ENCODE measurements around the gene TRAT1. TPM values are rescaled to one million over a fixed set of nuclear protein-coding genes. Genes with fewer than 3 reads are reported as not detected.

The TRAT1 gene
- total RNA-seq, 2 donors from 2014 or later = 0.90 TPM; not detected in 1

GRCh38 chr3:108835101-108835500 lies 12.5 kb downstream of the TRAT1 start:
- no peaks in the 10 kb centered on the region for H3K36me3 ChIP-seq
- H3K27ac ChIP-seq = no peak overlapping the region
- no peak for TF ChIP-seq CTCF (IDR thresholded peaks at IDR 0.05)
- no peaks in the 10 kb centered on the region for H3K27me3 ChIP-seq
- no peaks in the 10 kb centered on the region for H3K9me3 ChIP-seq
- no peak for DNase-seq (ENCODE audit: low spot score)
- H3K4me3 ChIP-seq = no peak overlapping the region
- H3K4me1 ChIP-seq = no peaks in the 10 kb centered on the region

GRCh38 chr3:108838436-108838835 lies 15.8 kb downstream of the TRAT1 start:
- Histone ChIP-seq H3K27ac (no peak overlapping the region), H3K36me3 (no peaks in the 10 kb centered on the region), H3K9me3 (no peaks in the 10 kb centered on the region), H3K27me3 (no peaks in the 10 kb centered on the region), H3K4me1 (no peaks in the 10 kb centered on the region), H3K4me3 (no peak overlapping the region)
- no peak for DNase-seq (ENCODE audit: low spot score)
- TF ChIP-seq CTCF (IDR thresholded peaks at IDR 0.05) = no peak

- no peaks in the 10 kb centered on the region for H3K36me3 ChIP-seq
- no peaks in the 10 kb centered on the region for H3K27me3 ChIP-seq
- H3K9me3 ChIP-seq = no peaks in the 10 kb centered on the region
- DNase-seq (ENCODE audit: low spot score) = no peak
- H3K4me1 ChIP-seq = no peaks in the 10 kb centered on the region
- no peak overlapping the region for H3K27ac ChIP-seq
- no peak for TF ChIP-seq CTCF (IDR thresholded peaks at IDR 0.05)
- H3K4me3 ChIP-seq = no peak overlapping the region
Measured at GRCh38 chr3:108845709-108846293, 23.2 kb downstream of the TRAT1 start.

GRCh38 chr3:108847187-108847586 lies 24.6 kb downstream of the TRAT1 start:
- Histone ChIP-seq H3K4me3 (no peak overlapping the region), H3K9me3 (no peaks in the 10 kb centered on the region), H3K27me3 (no peaks in the 10 kb centered on the region), H3K4me1 (no peaks in the 10 kb centered on the region), H3K27ac (no peak overlapping the region), H3K36me3 (no peaks in the 10 kb centered on the region)
- DNase-seq (ENCODE audit: low spot score) = no peak
- no peak for TF ChIP-seq CTCF (IDR thresholded peaks at IDR 0.05)

DNA sequence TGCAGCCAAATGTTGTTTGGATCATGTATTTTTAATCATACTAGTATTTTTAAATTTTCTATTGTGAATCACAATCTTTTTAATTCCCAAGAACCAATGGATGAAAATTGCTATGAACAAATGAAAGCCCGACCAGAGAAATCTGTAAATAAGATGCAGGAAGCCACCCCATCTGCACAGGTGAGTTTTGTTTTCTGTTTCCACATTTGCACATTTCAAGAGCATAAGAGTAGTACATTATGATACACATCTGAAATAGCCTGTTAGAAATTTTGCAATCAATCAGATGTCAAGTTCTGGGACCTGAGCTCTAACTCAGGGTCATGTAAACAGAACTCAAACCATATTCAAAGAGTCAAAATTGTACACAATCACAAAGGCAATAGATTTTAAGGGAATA lies 26.5 kb downstream of the TRAT1 start:
- DNase-seq (ENCODE audit: low spot score) = no peak
- no peak for TF ChIP-seq CTCF (IDR thresholded peaks at IDR 0.05)
- Histone ChIP-seq H3K36me3 (no peaks in the 10 kb centered on the region), H3K27me3 (no peaks in the 10 kb centered on the region), H3K4me3 (no peak overlapping the region), H3K4me1 (no peaks in the 10 kb centered on the region), H3K27ac (no peak overlapping the region), H3K9me3 (no peaks in the 10 kb centered on the region)

DNA sequence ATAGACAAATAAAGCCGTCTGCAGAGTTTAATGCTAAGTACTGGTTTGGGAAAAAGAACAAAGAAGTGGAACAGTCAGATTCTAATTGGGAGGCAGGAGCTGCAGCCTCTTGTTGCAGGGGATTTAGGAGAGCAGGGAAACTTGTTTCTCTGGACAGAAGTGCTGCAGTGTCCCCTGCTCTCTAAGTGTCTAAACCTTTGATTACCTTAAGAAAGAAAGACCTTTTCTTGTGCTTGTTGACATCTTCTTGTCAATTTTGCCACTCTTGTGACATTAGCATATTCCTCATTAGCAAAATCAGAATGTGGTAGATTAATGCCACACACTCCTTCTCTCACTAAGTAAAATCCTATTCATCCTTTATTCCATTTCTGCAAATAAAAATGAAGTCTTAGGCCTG lies 38.8 kb downstream of the TRAT1 start:
- H3K9me3 ChIP-seq = peaks cover 0 to 8% of the 10 kb centered on the region in 2 donors
- no peak overlapping the region for H3K4me3 ChIP-seq
- DNase-seq (ENCODE audit: low spot score) = no peak
- no peak overlapping the region for H3K27ac ChIP-seq
- H3K27me3 ChIP-seq = no peaks in the 10 kb centered on the region
- no peaks in the 10 kb centered on the region for H3K4me1 ChIP-seq
- no peaks in the 10 kb centered on the region for H3K36me3 ChIP-seq
- TF ChIP-seq CTCF (IDR thresholded peaks at IDR 0.05) = no peak
